Esophagus muscularis mucosa (tissue), 4 donors: Measurements from ENCODE around the gene FERMT3. TPM values are rescaled to one million over a fixed set of nuclear protein-coding genes. Genes with fewer than 3 reads are reported as not detected.

Experiments used
- DNase-seq: peaks from one replicate; pipeline ENCODE4 v3.0.0-alpha.2; 2017; ENCODE audit errors: extremely low spot score
- H3K27ac ChIP-seq, 4 donors: fragments of 200-600 bp; sonication (generic); replicated peaks in 1 of 4; 1 replicate in 3 of 4; 2 replicates in 1 of 4; pipeline ENCODE4 v1.5.1; 2016 to 2019; ENCODE audit warnings: mild to moderate bottlenecking in 1 of 4
- H3K27me3 ChIP-seq, 4 donors: fragments of 200-600 bp; sonication (generic); one replicate each; pipeline versions ENCODE4 v1.5.1 to v1.6.0; 2016 to 2019
- H3K36me3 ChIP-seq, 4 donors: fragments of 200-600 bp; sonication (generic); one replicate each; pipeline ENCODE4 v1.5.1; 2016 to 2019
- H3K4me1 ChIP-seq, 4 donors: fragments of 200-600 bp; sonication (generic); one replicate each; pipeline ENCODE4 v1.5.1; 2016 to 2019
- H3K4me3 ChIP-seq, 4 donors: fragments of 200-600 bp; sonication (generic); 1 replicate in 2 of 4; 2 replicates in 2 of 4; pipeline ENCODE4 v1.5.1; 2016 to 2019; ENCODE audit warnings: mild to moderate bottlenecking in 4 of 4, moderate library complexity in 1 of 4
- H3K9me3 ChIP-seq, 4 donors: fragments of 200-600 bp; sonication (generic); 1 replicate in 3 of 4; 2 replicates in 1 of 4; pipeline ENCODE4 v1.5.1; 2016 to 2019
- EP300 ChIP-seq: sonication (generic); formaldehyde crosslinking; IDR thresholded peaks from one replicate; pipeline ENCODE4 v1.6.1; 2017; ENCODE audit warnings: antibody characterized with exemption
- POLR2A ChIP-seq: fragments of 450-650 bp; IDR thresholded peaks from one replicate; pipeline ENCODE4 v1.6.1; 2017; ENCODE audit warnings: antibody characterized with exemption, moderate library complexity, mild to moderate bottlenecking, low read depth
- POLR2AphosphoS5 ChIP-seq, 2 donors: sonication (generic); formaldehyde crosslinking; IDR thresholded peaks; one replicate each; pipeline ENCODE4 v1.6.1; 2017; ENCODE audit warnings: antibody characterized with exemption in 2 of 2
- WGBS: methylation state at CpG from one replicate; pipeline ENCODE4 v1.1.5; 2018; 5-methylcytosine and 5-hydroxymethylcytosine counted together
- intact Hi-C: fragments of 100-400 bp; cut with DNase I; formaldehyde crosslinking; loops from one replicate; pipeline ENCODE4 v1.15.1; 2023
- total RNA-seq, 4 donors: library from RNA; depleted of rRNA; stranded (reverse); fragments of >200 nt; gene quantifications; one replicate each; pipeline versions ENCODE4 v1.1.0 to v1.2.1, GENCODE V29; 2016
- TF ChIP-seq, protein P1 (sequence below), 3 experiments: fragments of 200-600 bp in 2 of 3; fragments of 450-650 bp in 1 of 3; sonication (generic) in 2 of 3; IDR thresholded peaks; one replicate each; pipeline ENCODE4 v1.5.1; 2017 to 2019; ENCODE audit warnings: antibody characterized with exemption in 3 of 3, mild to moderate bottlenecking in 2 of 3, moderate library complexity in 1 of 3

The FERMT3 gene
- total RNA-seq, 4 donors from 2014 or later, result 12.9 to 35.5 (median 15.5) TPM

DNA sequence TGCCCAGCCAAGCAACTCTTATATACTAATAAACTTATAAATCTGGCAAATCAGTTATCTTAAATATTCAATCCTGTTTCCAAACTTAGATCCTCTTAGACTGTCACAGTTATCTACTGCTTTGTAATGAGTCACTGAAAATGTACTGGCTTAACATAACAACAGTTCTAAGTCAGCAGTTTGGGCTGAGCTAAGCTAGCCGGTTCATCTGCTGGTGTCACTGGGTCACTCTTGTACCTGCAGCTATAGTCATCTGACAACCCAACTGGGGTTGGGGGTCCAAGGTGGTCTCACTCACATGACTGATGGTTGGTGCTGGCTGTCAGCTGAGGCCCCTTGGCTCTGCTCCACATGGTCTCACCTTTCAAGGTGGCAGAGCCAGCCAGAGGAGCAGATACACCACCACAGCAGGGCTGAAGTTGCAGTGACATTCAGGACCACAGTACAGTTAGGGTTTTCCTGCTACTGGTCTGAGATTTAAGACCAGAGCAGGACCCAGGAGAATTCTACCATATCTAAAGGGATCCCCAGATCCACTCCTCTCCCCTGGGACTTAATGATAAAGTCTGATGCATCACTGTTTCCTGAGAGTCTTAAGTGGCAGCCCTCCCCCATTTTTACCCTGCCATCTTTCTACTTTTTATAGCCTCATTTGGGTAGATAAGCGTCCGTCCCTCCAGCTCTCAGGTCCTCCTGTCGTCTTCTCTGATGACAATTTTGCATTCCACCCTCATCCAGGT lies 32.7 kb upstream of the FERMT3 start:
- no peak overlapping the region for H3K4me3 ChIP-seq
- no peaks in the 10 kb centered on the region for H3K27me3 ChIP-seq
- no peak for DNase-seq
- TF ChIP-seq, protein P1, sequence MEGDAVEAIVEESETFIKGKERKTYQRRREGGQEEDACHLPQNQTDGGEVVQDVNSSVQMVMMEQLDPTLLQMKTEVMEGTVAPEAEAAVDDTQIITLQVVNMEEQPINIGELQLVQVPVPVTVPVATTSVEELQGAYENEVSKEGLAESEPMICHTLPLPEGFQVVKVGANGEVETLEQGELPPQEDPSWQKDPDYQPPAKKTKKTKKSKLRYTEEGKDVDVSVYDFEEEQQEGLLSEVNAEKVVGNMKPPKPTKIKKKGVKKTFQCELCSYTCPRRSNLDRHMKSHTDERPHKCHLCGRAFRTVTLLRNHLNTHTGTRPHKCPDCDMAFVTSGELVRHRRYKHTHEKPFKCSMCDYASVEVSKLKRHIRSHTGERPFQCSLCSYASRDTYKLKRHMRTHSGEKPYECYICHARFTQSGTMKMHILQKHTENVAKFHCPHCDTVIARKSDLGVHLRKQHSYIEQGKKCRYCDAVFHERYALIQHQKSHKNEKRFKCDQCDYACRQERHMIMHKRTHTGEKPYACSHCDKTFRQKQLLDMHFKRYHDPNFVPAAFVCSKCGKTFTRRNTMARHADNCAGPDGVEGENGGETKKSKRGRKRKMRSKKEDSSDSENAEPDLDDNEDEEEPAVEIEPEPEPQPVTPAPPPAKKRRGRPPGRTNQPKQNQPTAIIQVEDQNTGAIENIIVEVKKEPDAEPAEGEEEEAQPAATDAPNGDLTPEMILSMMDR (IDR thresholded peaks at IDR 0.05), result no peak
- TF ChIP-seq EP300 (no peak), POLR2A (no peak), POLR2AphosphoS5 (IDR thresholded peaks at IDR 0.05) (no peak)
- no peak overlapping the region for H3K27ac ChIP-seq
- 93% methylated on average over 4 of the region's 4 CpGs for WGBS
- H3K4me1 ChIP-seq, result no peaks in the 10 kb centered on the region
- intact Hi-C loops, result no loop called here
- H3K9me3 ChIP-seq, result no peaks in the 10 kb centered on the region
- H3K36me3 ChIP-seq, result no peaks in the 10 kb centered on the region

DNA sequence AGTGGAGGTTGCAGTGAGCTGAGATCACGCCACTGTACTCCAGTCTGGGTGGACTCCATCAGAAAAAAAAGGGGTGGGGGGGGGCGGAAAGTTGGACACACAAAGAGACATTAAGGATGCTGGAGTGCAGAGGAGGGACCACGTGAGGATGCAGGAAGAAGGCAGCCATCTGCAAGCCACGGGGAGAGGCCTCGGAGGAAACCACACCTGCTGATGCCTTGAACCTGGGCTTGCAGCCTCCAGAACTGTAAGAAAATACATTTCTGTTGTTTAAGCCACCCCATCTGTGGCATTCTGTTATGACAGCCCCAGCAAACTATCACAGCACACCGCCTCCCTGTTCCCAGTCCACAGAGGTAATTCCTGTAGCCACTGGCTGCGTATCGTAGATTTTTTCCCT lies 29.8 kb upstream of the FERMT3 start:
- WGBS, result 86% methylated on average over 8 of the region's 8 CpGs
- H3K9me3 ChIP-seq, result no peaks in the 10 kb centered on the region
- H3K27ac ChIP-seq, result no peak overlapping the region
- H3K4me3 ChIP-seq, result no peak overlapping the region
- no peaks in the 10 kb centered on the region for H3K36me3 ChIP-seq
- DNase-seq, result no peak
- peaks cover 13 to 18% (median 14%) of the 10 kb centered on the region in 4 donors for H3K4me1 ChIP-seq
- H3K27me3 ChIP-seq, result no peaks in the 10 kb centered on the region
- intact Hi-C loops, result no loop called here
- TF ChIP-seq, protein P1 (IDR thresholded peaks at IDR 0.05), result no peak

GRCh38 chr11:64178203-64178602 lies 28.3 kb upstream of the FERMT3 start:
- no peak for DNase-seq
- Histone ChIP-seq H3K27me3 (no peaks in the 10 kb centered on the region), H3K4me1 (peaks cover 23 to 33% (median 27%) of the 10 kb centered on the region in 4 donors), H3K36me3 (no peaks in the 10 kb centered on the region), H3K9me3 (no peaks in the 10 kb centered on the region), H3K4me3 (no peak overlapping the region), H3K27ac (no peak overlapping the region)
- 93% methylated on average over 1 of the region's 1 CpG for WGBS
- intact Hi-C loops, result no loop called here
- no peak for TF ChIP-seq EP300
- no peak for TF ChIP-seq POLR2AphosphoS5 (IDR thresholded peaks at IDR 0.05)
- TF ChIP-seq, protein P1 (IDR thresholded peaks at IDR 0.05), result no peak
- no peak for TF ChIP-seq POLR2A

GRCh38 chr11:64178951-64179639 lies 27.4 kb upstream of the FERMT3 start:
- peaks cover 30 to 42% (median 36%) of the 10 kb centered on the region in 4 donors for H3K4me1 ChIP-seq
- TF ChIP-seq POLR2A, result no peak
- TF ChIP-seq POLR2AphosphoS5 (IDR thresholded peaks at IDR 0.05), result no peak
- TF ChIP-seq, protein P1 (IDR thresholded peaks at IDR 0.05), result no peak
- TF ChIP-seq EP300, result no peak
- 96% methylated on average over 12 of the region's 12 CpGs for WGBS
- H3K36me3 ChIP-seq, result no peaks in the 10 kb centered on the region
- H3K27me3 ChIP-seq, result no peaks in the 10 kb centered on the region
- H3K4me3 ChIP-seq, result no peak overlapping the region
- intact Hi-C loops, result no loop called here
- no peak for DNase-seq
- no peak overlapping the region for H3K27ac ChIP-seq
- no peaks in the 10 kb centered on the region for H3K9me3 ChIP-seq
